Measurements from ENCODE around the gene DHX15.

Gene DHX15

DNA sequence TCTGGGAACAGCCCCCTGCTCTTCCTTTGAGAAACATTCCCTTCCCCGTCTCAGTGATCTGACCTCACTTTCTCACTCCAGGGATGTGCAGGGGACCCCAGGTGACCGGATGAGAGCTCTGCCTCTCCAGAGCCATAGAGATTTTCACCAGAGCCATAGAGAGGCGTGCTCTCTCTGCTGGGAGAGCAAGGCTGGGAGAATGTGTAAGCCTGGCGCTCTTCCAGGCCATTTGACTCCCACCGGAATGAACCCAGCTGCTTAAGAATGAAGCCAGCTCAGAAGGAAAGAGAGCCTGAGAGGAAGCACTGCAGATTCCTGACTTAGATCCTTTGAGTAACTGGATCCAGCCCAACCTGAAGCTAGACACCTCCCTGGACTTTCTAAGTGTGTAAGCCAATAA lies 106.4 kb downstream of the DHX15 start:
- DNase-seq: no peak
